HFFc6 (cell line): ENCODE data around the gene MTCL1. TPM values are rescaled to one million over a fixed set of nuclear protein-coding genes. Genes with fewer than 3 reads are reported as not detected.

Source experiments
- DNase-seq: peaks from one replicate; pipeline ENCODE4 v3.0.0-alpha.2; 2018
- H3K27ac Mint-ChIP-seq: 2 replicates; pipeline ENCODE4 v1.8.0; 2020; ENCODE audit warnings: mild to moderate bottlenecking, mixed read lengths
- H3K27me3 Mint-ChIP-seq: 2 replicates; pipeline ENCODE4 v1.8.0; 2021; ENCODE audit warnings: mild to moderate bottlenecking, moderate library complexity, mixed read lengths; ENCODE audit not compliant: insufficient read depth
- H3K36me3 Mint-ChIP-seq: 2 replicates; pipeline ENCODE4 v1.8.0; 2021; ENCODE audit warnings: low read depth, mixed read lengths
- H3K4me1 Mint-ChIP-seq: 2 replicates; pipeline ENCODE4 v1.8.0; 2020; ENCODE audit warnings: low read depth, mixed read lengths
- H3K4me3 Mint-ChIP-seq: 2 replicates; pipeline ENCODE4 v1.8.0; 2020; ENCODE audit warnings: mild to moderate bottlenecking, moderate library complexity, mixed read lengths
- H3K9me3 Mint-ChIP-seq: 2 replicates; pipeline ENCODE4 v1.8.0; 2020; ENCODE audit warnings: mild to moderate bottlenecking, mixed read lengths
- total RNA-seq, 6 experiments: library from RNA; stranded (reverse); fragmentation: NEBNext Ultra II Directional; extraction: Animal tissue kit (Norgen Biotek cat#: 25700); gene quantifications; 2 replicates in 1 of 6; 3 replicates in 5 of 6; pipeline ENCODE4 v1.2.3, GENCODE V29; 2021
- TF ChIP-seq, protein P1 (sequence below): fragments of 200-600 bp; sonication (generic); IDR thresholded peaks from 2 replicates; pipeline ENCODE4 v1.5.0; 2021; ENCODE audit warnings: antibody characterized with exemption, mild to moderate bottlenecking

MTCL1 gene
- total RNA-seq, 6 experiments from 2014 or later, result 47.2 to 59.7 (median 55.3) TPM

GRCh38 chr18:8752329-8752728 lies 47.0 kb downstream of the MTCL1 start:
- H3K9me3 Mint-ChIP-seq, result no peaks in the 10 kb centered on the region; the same call in 1 of the 2 replicates
- peak overlapping the region; percentile 89 for H3K27ac Mint-ChIP-seq
- H3K4me1 Mint-ChIP-seq, result peaks cover 91% of the 10 kb centered on the region
- peak; percentile 26 for DNase-seq
- peaks cover 53% of the 10 kb centered on the region for H3K36me3 Mint-ChIP-seq
- no peaks in the 10 kb centered on the region; the same call in 1 of the 2 replicates for H3K27me3 Mint-ChIP-seq
- TF ChIP-seq, protein P1, sequence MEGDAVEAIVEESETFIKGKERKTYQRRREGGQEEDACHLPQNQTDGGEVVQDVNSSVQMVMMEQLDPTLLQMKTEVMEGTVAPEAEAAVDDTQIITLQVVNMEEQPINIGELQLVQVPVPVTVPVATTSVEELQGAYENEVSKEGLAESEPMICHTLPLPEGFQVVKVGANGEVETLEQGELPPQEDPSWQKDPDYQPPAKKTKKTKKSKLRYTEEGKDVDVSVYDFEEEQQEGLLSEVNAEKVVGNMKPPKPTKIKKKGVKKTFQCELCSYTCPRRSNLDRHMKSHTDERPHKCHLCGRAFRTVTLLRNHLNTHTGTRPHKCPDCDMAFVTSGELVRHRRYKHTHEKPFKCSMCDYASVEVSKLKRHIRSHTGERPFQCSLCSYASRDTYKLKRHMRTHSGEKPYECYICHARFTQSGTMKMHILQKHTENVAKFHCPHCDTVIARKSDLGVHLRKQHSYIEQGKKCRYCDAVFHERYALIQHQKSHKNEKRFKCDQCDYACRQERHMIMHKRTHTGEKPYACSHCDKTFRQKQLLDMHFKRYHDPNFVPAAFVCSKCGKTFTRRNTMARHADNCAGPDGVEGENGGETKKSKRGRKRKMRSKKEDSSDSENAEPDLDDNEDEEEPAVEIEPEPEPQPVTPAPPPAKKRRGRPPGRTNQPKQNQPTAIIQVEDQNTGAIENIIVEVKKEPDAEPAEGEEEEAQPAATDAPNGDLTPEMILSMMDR, result no peak
- H3K4me3 Mint-ChIP-seq, result peak overlapping the region; percentile 70

DNA sequence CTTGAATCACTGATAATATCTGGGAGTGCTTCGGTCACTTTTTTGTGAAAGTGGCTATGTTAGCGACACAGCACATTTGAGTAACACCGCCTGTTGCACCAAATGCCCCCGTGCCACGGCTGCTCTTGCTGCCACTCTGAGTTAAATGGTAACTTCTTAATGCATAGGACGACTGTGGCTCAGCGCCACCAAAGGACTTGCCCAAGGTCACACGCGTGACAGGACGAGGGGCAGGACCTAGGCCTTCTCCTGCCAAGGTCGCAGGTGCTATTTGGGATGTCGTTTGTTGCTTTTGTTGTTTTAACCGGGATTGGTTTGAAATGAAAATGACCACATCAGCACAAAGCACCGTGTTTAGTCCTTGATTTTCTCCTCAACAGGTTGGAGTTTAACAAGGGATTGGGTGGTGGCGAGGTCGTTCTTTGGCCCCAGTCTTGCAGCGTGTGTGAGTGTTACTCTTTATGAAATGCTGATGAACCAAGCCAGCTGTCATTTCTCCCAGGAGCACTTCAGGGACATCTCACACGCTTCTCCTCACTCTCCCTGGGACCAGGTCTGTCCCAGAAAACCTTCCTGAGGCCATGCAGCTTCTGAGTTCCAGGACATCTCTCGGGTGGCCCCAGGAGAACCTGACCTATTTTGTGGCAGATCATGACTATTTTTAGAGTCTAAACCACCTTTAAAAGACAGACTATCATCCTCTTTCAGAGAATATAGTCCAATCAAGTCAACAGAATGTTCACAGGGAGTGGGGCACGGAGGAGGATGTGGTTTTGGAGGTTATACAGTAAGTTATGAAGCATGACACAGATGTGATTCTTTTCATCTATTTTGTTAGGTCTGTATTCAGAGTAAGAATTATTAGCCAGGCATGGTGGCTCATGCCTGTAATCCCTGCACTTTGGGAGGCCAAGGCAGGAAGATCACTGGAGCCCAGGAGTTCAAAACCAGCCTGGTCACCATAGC lies 49.9 kb downstream of the MTCL1 start:
- peaks cover 80% of the 10 kb centered on the region for H3K4me1 Mint-ChIP-seq
- DNase-seq, result peak; percentile 76
- peak overlapping the region; percentile 55 for H3K4me3 Mint-ChIP-seq
- peaks cover 53% of the 10 kb centered on the region for H3K36me3 Mint-ChIP-seq
- H3K27ac Mint-ChIP-seq, result peak overlapping the region; percentile 89
- H3K9me3 Mint-ChIP-seq, result no peaks in the 10 kb centered on the region
- no peaks in the 10 kb centered on the region; the same call in 1 of the 2 replicates for H3K27me3 Mint-ChIP-seq
- TF ChIP-seq, protein P1, result no peak

GRCh38 chr18:8756571-8756970 lies 51.2 kb downstream of the MTCL1 start:
- no peaks in the 10 kb centered on the region for H3K9me3 Mint-ChIP-seq
- TF ChIP-seq, protein P1, result no peak
- no peak for DNase-seq

DNA sequence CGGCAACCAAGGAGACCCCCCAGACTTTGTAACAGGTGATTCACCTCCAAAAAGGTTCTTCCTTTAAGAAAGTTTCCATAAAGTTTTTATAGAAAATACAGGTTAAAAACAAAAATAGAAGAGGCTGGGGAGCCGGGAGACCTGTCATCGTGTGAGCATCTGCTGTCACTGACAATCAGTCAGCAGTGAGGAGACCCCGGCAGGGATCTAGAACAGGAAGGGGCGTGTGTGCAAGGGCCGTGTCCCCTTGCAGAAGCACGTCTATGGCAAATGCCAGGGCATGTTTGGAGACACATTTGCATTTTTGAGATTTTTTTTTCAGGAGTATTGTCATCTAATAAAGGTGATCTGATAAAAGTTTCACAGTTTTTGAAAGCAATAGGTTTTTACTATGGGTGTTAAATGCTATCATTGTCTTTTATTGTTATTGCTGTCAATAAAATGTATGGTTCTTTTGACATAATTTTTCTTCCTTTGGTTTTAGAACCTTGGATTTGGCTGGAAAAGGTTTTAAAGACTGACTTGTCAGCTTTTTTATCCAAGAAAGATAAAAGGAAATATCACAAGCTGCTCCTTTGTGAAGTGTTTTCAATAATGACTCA lies 52.1 kb downstream of the MTCL1 start:
- Mint-ChIP-seq H3K27me3 (peaks cover 2% of the 10 kb centered on the region; the same call in 1 of the 2 replicates), H3K4me1 (peaks cover 61% of the 10 kb centered on the region), H3K36me3 (peaks cover 67% of the 10 kb centered on the region), H3K27ac (peak overlapping the region; percentile 24), H3K9me3 (no peaks in the 10 kb centered on the region), H3K4me3 (no peak overlapping the region)
- no peak for DNase-seq
- TF ChIP-seq, protein P1, result no peak

More at GRCh38 chr18:8756571-8756970, 51.2 kb downstream of the MTCL1 start:
- peaks cover 62% of the 10 kb centered on the region for H3K36me3 Mint-ChIP-seq
- no peak overlapping the region for H3K4me3 Mint-ChIP-seq
- H3K27me3 Mint-ChIP-seq, result no peaks in the 10 kb centered on the region; the same call in 1 of the 2 replicates
- peak overlapping the region; percentile 69 for H3K27ac Mint-ChIP-seq
- H3K4me1 Mint-ChIP-seq, result peaks cover 67% of the 10 kb centered on the region

GRCh38 chr18:8758466-8758865 lies 53.1 kb downstream of the MTCL1 start:
- H3K4me3 Mint-ChIP-seq, result no peak overlapping the region
- H3K27ac Mint-ChIP-seq, result peak overlapping the region; percentile 45
- peaks cover 2% of the 10 kb centered on the region; the same call in 1 of the 2 replicates for H3K27me3 Mint-ChIP-seq
- TF ChIP-seq, protein P1, result no peak
- no peak for DNase-seq
- peaks cover 60% of the 10 kb centered on the region for H3K4me1 Mint-ChIP-seq
- H3K9me3 Mint-ChIP-seq, result no peaks in the 10 kb centered on the region
- peaks cover 67% of the 10 kb centered on the region for H3K36me3 Mint-ChIP-seq
